Subcutaneous abdominal adipose tissue (tissue), 5 donors: ENCODE results near the gene STAC3.

ENCODE experiments used
- H3K27ac ChIP-seq: one replicate; pipeline ENCODE4 v1.7.0; 2013; ENCODE audit warnings: low read depth, mild to moderate bottlenecking, inconsistent platforms, low read length, moderate library complexity
- H3K27me3 ChIP-seq, 5 donors: one replicate each; pipeline ENCODE4 v1.7.0; 2013; ENCODE audit warnings: low read length in 5 of 5, inconsistent platforms in 1 of 5; ENCODE audit not compliant: control insufficient read depth in 5 of 5, insufficient read depth in 4 of 5
- H3K36me3 ChIP-seq, 5 donors: one replicate each; pipeline ENCODE4 v1.7.0; 2013; ENCODE audit warnings: low read length in 5 of 5; ENCODE audit not compliant: control insufficient read depth in 5 of 5, insufficient read depth in 5 of 5
- H3K4me1 ChIP-seq, 5 donors: one replicate each; pipeline ENCODE4 v1.7.0; 2013; ENCODE audit warnings: low read length in 5 of 5, mild to moderate bottlenecking in 3 of 5, moderate library complexity in 1 of 5; ENCODE audit not compliant: control insufficient read depth in 5 of 5, insufficient read depth in 5 of 5
- H3K4me3 ChIP-seq, 5 donors: one replicate each; pipeline ENCODE4 v1.7.0; 2013; ENCODE audit warnings: low read length in 5 of 5, low read depth in 1 of 5
- H3K9ac ChIP-seq, 5 donors: one replicate each; pipeline ENCODE4 v1.7.0; 2013; ENCODE audit warnings: low read length in 5 of 5, mild to moderate bottlenecking in 4 of 5, moderate library complexity in 3 of 5
- H3K9me3 ChIP-seq, 5 donors: one replicate each; pipeline ENCODE4 v1.7.0; 2013; ENCODE audit warnings: low read length in 5 of 5; ENCODE audit not compliant: control insufficient read depth in 5 of 5
- donor health status: healthy.
- donor health status: healthy.
- donor health status: healthy.
- donor health status: healthy.
- donor health status: healthy.

Gene STAC3

DNA sequence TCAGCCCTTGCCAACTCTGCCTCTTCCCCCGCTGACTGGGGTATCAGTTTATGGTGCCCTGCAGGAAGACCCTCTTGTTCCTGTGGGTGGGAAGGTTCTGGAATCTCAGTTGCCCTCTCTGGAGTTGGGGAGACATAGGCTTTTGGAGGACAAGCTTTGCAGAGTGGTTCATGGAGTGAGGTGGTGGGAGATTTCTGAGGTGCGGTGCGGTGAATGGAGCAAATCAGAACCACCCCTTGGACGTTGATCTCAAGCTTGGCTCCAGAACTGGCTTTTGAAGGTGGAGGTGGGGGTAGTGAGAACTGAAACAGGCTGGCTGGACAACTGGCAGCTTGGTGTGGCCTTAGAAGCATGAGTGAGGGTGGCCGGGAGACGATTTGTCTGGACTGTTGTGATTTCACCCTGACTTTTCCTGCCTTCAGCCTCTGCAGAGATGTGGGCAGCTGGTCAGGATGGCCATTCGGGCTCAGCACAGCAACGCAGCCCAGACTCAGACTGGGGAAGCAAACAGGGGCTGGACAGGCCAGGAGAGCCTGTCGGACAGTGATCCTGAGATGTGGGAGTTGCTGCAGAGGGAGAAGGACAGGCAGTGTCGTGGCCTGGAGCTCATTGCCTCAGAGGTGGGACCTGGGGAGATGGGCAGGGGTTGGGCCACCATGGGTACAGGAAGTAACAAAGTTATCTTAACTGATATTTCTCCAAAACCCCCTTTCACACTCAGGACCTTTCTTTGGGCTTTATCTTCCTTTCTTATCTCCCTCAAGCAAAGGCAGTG is 20.4 kb downstream of the STAC3 start:
- Histone ChIP-seq H3K4me3 (peak overlapping the region; percentile 73 to 86 (median 79)), H3K9me3 (no peaks in the 10 kb centered on the region), H3K9ac (peak overlapping the region in 3 of 5 donors; percentile 63 to 91 (median 84)), H3K27me3 (peaks cover 7 to 24% (median 13%) of the 10 kb centered on the region in 5 donors), H3K36me3 (peaks cover 0 to 37% (median 32%) of the 10 kb centered on the region in 5 donors), H3K27ac (peak overlapping the region; percentile 74), H3K4me1 (peaks cover 2 to 49% (median 42%) of the 10 kb centered on the region in 5 donors)

- Histone ChIP-seq H3K9ac (peak within 1 kb of the TSS; percentile 63 to 91 (median 76)), H3K27me3 (peaks cover 7 to 26% (median 18%) of the 10 kb centered on the region in 5 donors), H3K9me3 (no peaks in the 10 kb centered on the region), H3K4me3 (peak within 1 kb of the TSS; percentile 73 to 86 (median 79)), H3K4me1 (peaks cover 2 to 53% (median 49%) of the 10 kb centered on the region in 5 donors), H3K36me3 (peaks cover 0 to 37% (median 32%) of the 10 kb centered on the region in 5 donors), H3K27ac (peak within 1 kb of the TSS; percentile 74)
These were observed 21.2 kb downstream of the STAC3 start, which contains the start of gene SHMT2 for GRCh38 chr12:57229634-57230380. SHMT2 (plus strand) TSS chr12:57229711; CDS start chr12:57229779, 68 bp downstream.

GRCh38 chr12:57229046-57229633 is 21.8 kb downstream of the STAC3 start:
- peak overlapping the region in 4 of 5 donors; percentile 23 to 91 (median 74) for H3K9ac ChIP-seq
- peaks cover 2 to 53% (median 44%) of the 10 kb centered on the region in 5 donors for H3K4me1 ChIP-seq
- peaks cover 0 to 33% (median 26%) of the 10 kb centered on the region in 5 donors for H3K36me3 ChIP-seq
- H3K9me3 ChIP-seq = no peaks in the 10 kb centered on the region
- H3K4me3 ChIP-seq = peak overlapping the region in 4 of 5 donors; percentile 77 to 86 (median 81)
- H3K27me3 ChIP-seq = peaks cover 12 to 32% (median 24%) of the 10 kb centered on the region in 5 donors
- peak overlapping the region; percentile 74 for H3K27ac ChIP-seq

GRCh38 chr12:57227315-57228115 is 23.5 kb downstream of the STAC3 start:
- peaks cover 0 to 17% (median 10%) of the 10 kb centered on the region in 5 donors for H3K36me3 ChIP-seq
- no peak overlapping the region for H3K27ac ChIP-seq
- peaks cover 16 to 47% (median 35%) of the 10 kb centered on the region in 5 donors for H3K27me3 ChIP-seq

DNA sequence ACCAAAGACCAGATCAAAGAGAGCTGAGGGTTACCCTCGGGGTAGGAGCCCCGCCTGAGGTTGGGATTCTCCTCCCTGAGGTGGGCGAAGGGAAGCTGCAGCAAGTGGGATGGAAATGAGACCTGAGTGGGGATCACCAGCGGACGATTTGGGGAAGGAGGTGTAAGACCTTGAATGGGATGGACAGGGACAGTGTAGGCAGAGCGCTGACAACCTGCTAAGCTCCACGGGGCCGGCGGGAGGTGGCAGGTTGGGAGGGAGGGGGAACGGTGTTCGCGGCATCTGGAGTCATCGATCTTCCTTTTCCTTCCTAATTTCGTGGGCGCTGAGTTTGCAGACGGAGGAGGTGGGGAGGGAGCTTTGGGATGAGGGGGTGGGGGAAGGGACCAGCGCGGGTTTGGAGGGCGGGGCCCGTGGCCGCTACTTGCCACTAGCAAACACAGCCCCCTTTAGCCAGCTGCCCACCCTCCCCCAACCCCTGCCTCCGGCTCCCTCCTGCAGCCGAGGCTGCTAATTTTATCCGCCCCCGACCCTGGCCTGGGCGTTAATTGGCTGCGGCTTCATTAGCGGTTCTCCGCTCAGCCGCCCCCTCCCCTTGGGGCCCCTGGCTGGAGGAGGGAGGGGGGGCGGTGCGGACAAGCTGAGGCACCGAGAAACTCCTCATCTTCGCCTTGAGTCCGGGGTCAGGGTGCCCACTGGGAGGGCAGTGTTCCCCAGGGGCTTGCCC is 24.2 kb downstream of the STAC3 start:
- Histone ChIP-seq H3K27ac (no peak overlapping the region), H3K9ac (no peak overlapping the region), H3K27me3 (peaks cover 22 to 54% (median 39%) of the 10 kb centered on the region in 5 donors), H3K9me3 (no peaks in the 10 kb centered on the region), H3K4me3 (no peak overlapping the region), H3K4me1 (peaks cover 2 to 52% (median 43%) of the 10 kb centered on the region in 5 donors), H3K36me3 (peaks cover 0 to 9% (median 2%) of the 10 kb centered on the region in 5 donors)

More at GRCh38 chr12:57227315-57228115, 23.5 kb downstream of the STAC3 start:
- Histone ChIP-seq H3K9ac (no peak overlapping the region), H3K4me1 (peaks cover 2 to 53% (median 44%) of the 10 kb centered on the region in 5 donors), H3K4me3 (no peak overlapping the region), H3K9me3 (no peaks in the 10 kb centered on the region)

DNA sequence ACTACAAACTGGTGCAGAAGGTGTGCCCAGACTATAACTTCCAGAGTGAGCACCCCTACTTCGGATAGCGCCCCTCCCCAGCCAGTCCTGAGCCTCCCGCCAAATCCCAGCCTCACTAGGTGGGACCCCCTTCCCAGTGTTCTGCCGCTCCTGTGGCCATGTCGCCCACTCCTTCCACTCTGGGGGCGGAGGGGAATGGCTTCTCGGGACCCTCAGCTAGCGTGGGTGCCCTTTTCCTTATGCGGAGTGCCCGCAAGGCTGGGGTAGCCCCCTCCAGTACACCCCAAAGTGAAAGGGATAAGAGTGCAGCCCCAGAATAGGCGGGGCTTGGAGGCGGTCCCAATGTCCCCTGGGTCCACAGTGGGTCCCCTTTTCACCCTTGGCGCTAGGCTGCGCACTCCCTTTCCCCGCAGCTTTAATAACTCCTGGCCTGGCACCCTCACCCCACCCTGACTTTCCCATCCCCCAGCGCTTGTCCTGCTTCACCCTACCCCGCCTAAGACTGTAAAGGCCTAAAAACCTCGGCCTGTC is 25.2 kb downstream of the STAC3 start:
- H3K36me3 ChIP-seq = no peaks in the 10 kb centered on the region
- H3K4me3 ChIP-seq = no peak overlapping the region
- peaks cover 31 to 64% (median 49%) of the 10 kb centered on the region in 5 donors for H3K27me3 ChIP-seq
- no peak overlapping the region for H3K27ac ChIP-seq
- H3K9ac ChIP-seq = no peak overlapping the region
- H3K4me1 ChIP-seq = peaks cover 2 to 51% (median 35%) of the 10 kb centered on the region in 5 donors
- H3K9me3 ChIP-seq = no peaks in the 10 kb centered on the region

DNA sequence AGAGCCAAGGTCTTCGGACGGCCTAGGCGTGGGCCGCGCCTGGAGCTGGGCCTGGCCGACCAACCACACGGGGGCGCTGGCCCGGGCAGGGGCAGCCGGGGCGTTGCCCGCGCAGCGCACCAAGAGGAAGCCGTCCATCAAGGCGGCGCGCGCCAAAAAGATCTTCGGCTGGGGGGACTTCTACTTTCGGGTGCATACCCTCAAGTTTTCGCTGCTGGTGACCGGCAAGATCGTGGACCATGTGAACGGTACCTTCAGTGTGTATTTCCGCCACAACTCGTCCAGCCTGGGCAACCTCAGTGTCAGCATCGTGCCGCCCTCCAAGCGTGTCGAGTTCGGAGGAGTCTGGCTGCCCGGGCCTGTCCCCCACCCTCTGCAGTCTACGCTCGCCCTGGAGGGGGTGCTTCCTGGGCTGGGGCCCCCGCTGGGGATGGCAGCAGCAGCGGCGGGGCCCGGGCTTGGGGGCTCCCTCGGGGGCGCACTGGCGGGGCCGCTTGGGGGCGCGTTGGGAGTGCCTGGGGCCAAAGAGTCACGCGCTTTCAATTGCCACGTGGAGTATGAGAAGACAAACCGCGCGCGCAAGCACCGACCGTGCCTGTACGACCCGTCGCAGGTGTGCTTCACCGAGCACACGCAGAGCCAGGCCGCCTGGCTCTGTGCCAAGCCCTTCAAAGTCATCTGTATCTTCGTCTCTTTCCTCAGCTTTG is 25.9 kb downstream of the STAC3 start:
- Histone ChIP-seq H3K27me3 (peaks cover 35 to 68% (median 53%) of the 10 kb centered on the region in 5 donors), H3K36me3 (no peaks in the 10 kb centered on the region), H3K4me1 (peaks cover 1 to 45% (median 29%) of the 10 kb centered on the region in 5 donors), H3K9me3 (no peaks in the 10 kb centered on the region), H3K27ac (no peak overlapping the region), H3K9ac (no peak overlapping the region), H3K4me3 (peak overlapping the region in 2 of 5 donors; percentile 17 to 34)

GRCh38 chr12:57224278-57224972 is 26.6 kb downstream of the STAC3 start:
- peaks cover 0 to 38% (median 22%) of the 10 kb centered on the region in 5 donors for H3K4me1 ChIP-seq
- H3K4me3 ChIP-seq = peak overlapping the region in 1 of 5 donors; percentile 34
- H3K27me3 ChIP-seq = peaks cover 37 to 74% (median 59%) of the 10 kb centered on the region in 5 donors
- no peak overlapping the region for H3K27ac ChIP-seq
- no peak overlapping the region for H3K9ac ChIP-seq
- no peaks in the 10 kb centered on the region for H3K36me3 ChIP-seq
- no peaks in the 10 kb centered on the region for H3K9me3 ChIP-seq
